ENCODE measurements around the gene FOXC2.

GRCh38 chr16:86575754-86576557, 9.3 kb downstream of the FOXC2 start:
- TF ChIP-seq CTCF (IDR thresholded peaks at IDR 0.05) (peak; percentile 47 to 73 (median 56)), POLR2A (IDR thresholded peaks at IDR 0.05) (peak; percentile 70 to 80), EP300 (IDR thresholded peaks at IDR 0.05) (peak in 1 of 2 donors; percentile 83)
